Suprapubic skin (tissue), 3 donors: ENCODE data around the gene PLXNA4.

Experiments used
- POLR2A ChIP-seq, 2 donors: fragments of 450-650 bp; IDR thresholded peaks; one replicate each; pipeline ENCODE4 v1.6.1; 2017; ENCODE audit warnings: antibody characterized with exemption in 2 of 2, mild to moderate bottlenecking in 2 of 2, moderate library complexity in 2 of 2
- TF ChIP-seq, protein P1 (sequence below), 2 donors: fragments of 200-600 bp in 1 of 2; fragments of 450-650 bp in 1 of 2; sonication (generic) in 1 of 2; IDR thresholded peaks; one replicate each; pipeline ENCODE4 v1.5.1; 2016 to 2019; ENCODE audit warnings: antibody characterized with exemption in 2 of 2, mild to moderate bottlenecking in 1 of 2, moderate library complexity in 1 of 2

DNA sequence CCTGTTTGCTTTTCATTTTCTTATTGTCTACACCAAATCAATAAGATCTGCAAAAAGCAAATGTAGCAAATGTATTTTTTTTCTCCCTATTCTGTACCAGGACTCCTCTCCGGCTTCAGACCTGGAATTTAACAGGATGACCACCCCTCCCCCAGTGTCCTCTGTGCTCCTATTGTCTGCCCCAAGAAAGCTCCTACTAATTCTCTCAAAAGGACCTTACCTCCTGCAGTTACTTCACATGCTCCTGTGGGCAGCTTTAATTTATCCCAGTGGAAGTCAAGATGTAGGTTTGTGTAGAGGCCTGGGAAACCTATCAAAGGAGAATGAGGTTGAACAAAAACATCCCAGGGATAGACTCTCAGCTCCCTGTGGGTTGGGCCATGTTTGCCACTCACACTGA is 31.3 kb downstream of the PLXNA4 start:
- TF ChIP-seq, protein P1, sequence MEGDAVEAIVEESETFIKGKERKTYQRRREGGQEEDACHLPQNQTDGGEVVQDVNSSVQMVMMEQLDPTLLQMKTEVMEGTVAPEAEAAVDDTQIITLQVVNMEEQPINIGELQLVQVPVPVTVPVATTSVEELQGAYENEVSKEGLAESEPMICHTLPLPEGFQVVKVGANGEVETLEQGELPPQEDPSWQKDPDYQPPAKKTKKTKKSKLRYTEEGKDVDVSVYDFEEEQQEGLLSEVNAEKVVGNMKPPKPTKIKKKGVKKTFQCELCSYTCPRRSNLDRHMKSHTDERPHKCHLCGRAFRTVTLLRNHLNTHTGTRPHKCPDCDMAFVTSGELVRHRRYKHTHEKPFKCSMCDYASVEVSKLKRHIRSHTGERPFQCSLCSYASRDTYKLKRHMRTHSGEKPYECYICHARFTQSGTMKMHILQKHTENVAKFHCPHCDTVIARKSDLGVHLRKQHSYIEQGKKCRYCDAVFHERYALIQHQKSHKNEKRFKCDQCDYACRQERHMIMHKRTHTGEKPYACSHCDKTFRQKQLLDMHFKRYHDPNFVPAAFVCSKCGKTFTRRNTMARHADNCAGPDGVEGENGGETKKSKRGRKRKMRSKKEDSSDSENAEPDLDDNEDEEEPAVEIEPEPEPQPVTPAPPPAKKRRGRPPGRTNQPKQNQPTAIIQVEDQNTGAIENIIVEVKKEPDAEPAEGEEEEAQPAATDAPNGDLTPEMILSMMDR (IDR thresholded peaks at IDR 0.05): no peak
- TF ChIP-seq POLR2A (IDR thresholded peaks at IDR 0.05): no peak
